H9 (cell line): ENCODE measurements around the gene FOXC2. TPM values are rescaled to one million over a fixed set of nuclear protein-coding genes. Genes with fewer than 3 reads are reported as not detected.

Experiments used
- DNase-seq: peaks from one replicate; pipeline ENCODE4 v3.0.0-alpha.2; 2017
- H2AFZ ChIP-seq: one replicate; pipeline ENCODE4 v1.6.1; 2013; ENCODE audit warnings: mild to moderate bottlenecking, low read length, control low read depth, moderate library complexity
- H2AK5ac ChIP-seq: 2 replicates; pipeline ENCODE4 v1.6.1; 2013; ENCODE audit warnings: low read length, control low read depth, mixed read lengths; ENCODE audit not compliant: insufficient read length
- H2BK120ac ChIP-seq: one replicate; pipeline ENCODE4 v1.6.1; 2013; ENCODE audit warnings: low read depth, mild to moderate bottlenecking, low read length, control low read depth, inconsistent platforms; ENCODE audit not compliant: poor library complexity, severe bottlenecking
- H2BK12ac ChIP-seq: 2 replicates; pipeline ENCODE4 v1.6.1; 2013; ENCODE audit warnings: low read length, control low read depth, mixed read lengths, low read depth; ENCODE audit not compliant: insufficient read length
- H2BK15ac ChIP-seq: 2 replicates; pipeline ENCODE4 v1.6.1; 2013; ENCODE audit warnings: low read depth, low read length, control low read depth
- H2BK20ac ChIP-seq: one replicate; pipeline ENCODE4 v1.6.1; 2013; ENCODE audit warnings: low read depth, mild to moderate bottlenecking, low read length, control low read depth, inconsistent platforms; ENCODE audit not compliant: poor library complexity, severe bottlenecking
- H2BK5ac ChIP-seq: 2 replicates; pipeline ENCODE4 v1.6.1; 2013; ENCODE audit warnings: low read length, control low read depth, mixed read lengths; ENCODE audit not compliant: insufficient read length
- H3K14ac ChIP-seq: 2 replicates; pipeline ENCODE4 v1.6.1; 2013; ENCODE audit warnings: low read length, control low read depth; ENCODE audit not compliant: insufficient read depth
- H3K18ac ChIP-seq: 2 replicates; pipeline ENCODE4 v1.6.1; 2013; ENCODE audit warnings: low read depth, mild to moderate bottlenecking, mixed read lengths, low read length, control low read depth; ENCODE audit not compliant: insufficient read length
- H3K23ac ChIP-seq: 2 replicates; pipeline ENCODE4 v1.6.1; 2013; ENCODE audit warnings: low read length, control low read depth, mixed read lengths, low read depth; ENCODE audit not compliant: insufficient read length
- H3K23me2 ChIP-seq: 2 replicates; pipeline ENCODE4 v1.6.1; 2013; ENCODE audit warnings: low read depth, mild to moderate bottlenecking, mixed read lengths, low read length, control low read depth; ENCODE audit not compliant: insufficient read length, poor library complexity, severe bottlenecking
- H3K27ac ChIP-seq: 2 replicates; pipeline ENCODE4 v1.5.1; 2013; ENCODE audit warnings: low read length, control low read depth, mixed read lengths, low read depth; ENCODE audit not compliant: insufficient read length
- H3K27me3 ChIP-seq: 2 replicates; pipeline ENCODE4 v1.6.1; 2013; ENCODE audit warnings: low read length, control low read depth, inconsistent platforms; ENCODE audit not compliant: insufficient read depth
- H3K4ac ChIP-seq: 2 replicates; pipeline ENCODE4 v1.6.1; 2013; ENCODE audit warnings: low read depth, mild to moderate bottlenecking, control low read depth, inconsistent platforms, low read length, moderate library complexity
- H3K4me1 ChIP-seq: 2 replicates; pipeline ENCODE4 v1.6.1; 2013; ENCODE audit warnings: low read length, control low read depth, inconsistent platforms; ENCODE audit not compliant: insufficient read depth
- H3K4me2 ChIP-seq: 2 replicates; pipeline ENCODE4 v1.6.1; 2013; ENCODE audit warnings: low read length, control low read depth, mixed read lengths; ENCODE audit not compliant: insufficient read length, insufficient read depth
- H3K56ac ChIP-seq: 2 replicates; pipeline ENCODE4 v1.6.1; 2013; ENCODE audit warnings: low read depth, mild to moderate bottlenecking, mixed read lengths, low read length, control low read depth; ENCODE audit not compliant: insufficient read length
- H3K79me1 ChIP-seq: 2 replicates; pipeline ENCODE4 v1.6.1; 2013; ENCODE audit warnings: low read depth, mild to moderate bottlenecking, moderate library complexity, low read length, control low read depth, inconsistent platforms; ENCODE audit not compliant: insufficient read depth, poor library complexity, severe bottlenecking
- H3K79me2 ChIP-seq: 2 replicates; pipeline ENCODE4 v1.6.1; 2013; ENCODE audit warnings: low read length, control low read depth, inconsistent platforms; ENCODE audit not compliant: insufficient read depth
- H3K9ac ChIP-seq: 2 replicates; pipeline ENCODE4 v1.6.1; 2013; ENCODE audit warnings: low read length, control low read depth, mixed read lengths; ENCODE audit not compliant: insufficient read length; ENCODE audit errors: extremely low read depth
- H3K9me3 ChIP-seq: one replicate; pipeline ENCODE4 v1.6.1; 2013; ENCODE audit warnings: low read depth, low read length, inconsistent platforms; ENCODE audit not compliant: control insufficient read depth
- H3T11ph ChIP-seq: one replicate; pipeline ENCODE4 v1.6.1; 2013; ENCODE audit warnings: mild to moderate bottlenecking, low read length, control low read depth, inconsistent platforms
- H4K20me1 ChIP-seq: one replicate; pipeline ENCODE4 v1.6.1; 2013; ENCODE audit not compliant: control insufficient read depth, insufficient read length, insufficient read depth
- H4K5ac ChIP-seq: 2 replicates; pipeline ENCODE4 v1.6.1; 2013; ENCODE audit warnings: low read depth, mild to moderate bottlenecking, mixed read lengths, low read length, control low read depth; ENCODE audit not compliant: insufficient read length
- H4K8ac ChIP-seq: replicated peaks from 2 replicates; pipeline ENCODE4 v1.6.1; 2013; ENCODE audit warnings: low read length, control low read depth, mixed read lengths, low read depth; ENCODE audit not compliant: insufficient read length
- H4K91ac ChIP-seq: 2 replicates; pipeline ENCODE4 v1.6.1; 2013; ENCODE audit warnings: low read depth, mild to moderate bottlenecking, moderate library complexity, mixed read lengths, low read length, control low read depth; ENCODE audit not compliant: insufficient read length
- H3K27ac Mint-ChIP-seq, 3 experiments: 2 replicates in 2 of 3; 3 replicates in 1 of 3; pipeline ENCODE4 v1.8.0; 2020 to 2021; ENCODE audit warnings: mixed read lengths in 3 of 3, mild to moderate bottlenecking in 1 of 3, moderate library complexity in 1 of 3
- H3K27me3 Mint-ChIP-seq: 2 replicates; pipeline ENCODE4 v1.8.0; 2021; ENCODE audit warnings: low read depth, mild to moderate bottlenecking, moderate library complexity, mixed read lengths
- H3K36me3 Mint-ChIP-seq, 3 experiments: 2 replicates in 2 of 3; 3 replicates in 1 of 3; pipeline ENCODE4 v1.8.0; 2020 to 2021; ENCODE audit warnings: low read depth in 3 of 3, mixed read lengths in 3 of 3; ENCODE audit not compliant: insufficient read depth in 1 of 3
- H3K4me1 Mint-ChIP-seq, 2 experiments: 2 replicates each; pipeline ENCODE4 v1.8.0; 2020; ENCODE audit warnings: mixed read lengths in 2 of 2
- H3K4me3 Mint-ChIP-seq, 2 experiments: 2 replicates in 1 of 2; 3 replicates in 1 of 2; pipeline ENCODE4 v1.8.0; 2020 to 2021; ENCODE audit warnings: mild to moderate bottlenecking in 2 of 2, mixed read lengths in 2 of 2, moderate library complexity in 1 of 2
- H3K9me3 Mint-ChIP-seq, 2 experiments: 2 replicates in 1 of 2; 3 replicates in 1 of 2; pipeline ENCODE4 v1.8.0; 2020; ENCODE audit warnings: mild to moderate bottlenecking in 2 of 2, mixed read lengths in 2 of 2, moderate library complexity in 1 of 2
- CTCF ChIP-seq: fragments of 200-600 bp; sonication (generic); conservative IDR thresholded peaks from 3 replicates; pipeline ENCODE4 v1.8.0; 2021; ENCODE audit warnings: antibody characterized with exemption, mild to moderate bottlenecking
- WGBS: extraction: QIAGEN DNeasy Blood & Tissue Kit; methylation state at CpG from one replicate; pipeline ENCODE4 v1.1.7; 2013; ENCODE audit warnings: missing lambda C conversion rate, low lambda C conversion rate, mixed read lengths; ENCODE audit not compliant: insufficient read length; ENCODE audit errors: extremely low coverage; 5-methylcytosine and 5-hydroxymethylcytosine counted together
- total RNA-seq: library from RNA; stranded (reverse); gene quantifications from 2 replicates; pipeline ENCODE4 v1.2.1, GENCODE V29; 2021

The FOXC2 gene
- total RNA-seq, 1 experiment from 2014 or later, result not detected

GRCh38 chr16:86585821-86586611 lies 19.4 kb downstream of the FOXC2 start:
- Histone ChIP-seq H2BK120ac (no peak overlapping the region), H3K9me3 (no peaks in the 10 kb centered on the region), H2AK5ac (no peak overlapping the region), H3K9ac (no peak overlapping the region), H3K18ac (no peak overlapping the region), H3K79me2 (no peaks in the 10 kb centered on the region), H4K20me1 (no peaks in the 10 kb centered on the region), H3K79me1 (no peaks in the 10 kb centered on the region), H3K27me3 (peaks cover 3% of the 10 kb centered on the region; the same call in 1 of the 2 replicates), H3K14ac (no peak overlapping the region), H3K27ac (no peak overlapping the region), H3T11ph (no peak overlapping the region), H4K91ac (no peak overlapping the region), H2BK15ac (no peak overlapping the region), H3K56ac (no peak overlapping the region), H3K4me2 (no peak overlapping the region), H4K5ac (no peak overlapping the region), H3K4me1 (no peaks in the 10 kb centered on the region), H4K8ac (no peak overlapping the region), H3K23me2 (no peaks in the 10 kb centered on the region), H3K23ac (no peak overlapping the region), H2BK5ac (no peak overlapping the region), H2BK20ac (no peak overlapping the region), H2AFZ (no peak overlapping the region), H2BK12ac (no peak overlapping the region), H3K4ac (no peak overlapping the region)
- Mint-ChIP-seq H3K27me3 (peaks cover 51% of the 10 kb centered on the region), H3K9me3 (no peaks in the 10 kb centered on the region; a peak in 1 of 5 replicates), H3K4me1 (peaks cover 0 to 3% of the 10 kb centered on the region in 2 experiments; a peak in 1 of 4 replicates), H3K36me3 (no peaks in the 10 kb centered on the region), H3K4me3 (no peak overlapping the region), H3K27ac (no peak overlapping the region; a peak in 1 of 7 replicates)
- no CpG with 5 or more reads among the region's 10 CpGs for WGBS
- no peak for DNase-seq
- TF ChIP-seq CTCF, result no peak
